Renal pelvis (tissue), 4 donors: ENCODE results near the gene YJEFN3. TPM values are rescaled to one million over a fixed set of nuclear protein-coding genes. Genes with fewer than 3 reads are reported as not detected.

Experiments
- DNase-seq: peaks from one replicate; pipeline ENCODE4 v3.0.0-alpha.2; 2013
- polyA plus RNA-seq, 3 donors: library from polyadenylated mRNA; unstranded; fragments of 120-200 nt; gene quantifications; one replicate each; pipeline ENCODE4 v1.2.1, GENCODE V29; 2013; ENCODE audit not compliant: insufficient read length in 3 of 3

Gene YJEFN3
- polyA plus RNA-seq, 3 donors = 5.5 to 15.2 (median 12.4) TPM

DNA sequence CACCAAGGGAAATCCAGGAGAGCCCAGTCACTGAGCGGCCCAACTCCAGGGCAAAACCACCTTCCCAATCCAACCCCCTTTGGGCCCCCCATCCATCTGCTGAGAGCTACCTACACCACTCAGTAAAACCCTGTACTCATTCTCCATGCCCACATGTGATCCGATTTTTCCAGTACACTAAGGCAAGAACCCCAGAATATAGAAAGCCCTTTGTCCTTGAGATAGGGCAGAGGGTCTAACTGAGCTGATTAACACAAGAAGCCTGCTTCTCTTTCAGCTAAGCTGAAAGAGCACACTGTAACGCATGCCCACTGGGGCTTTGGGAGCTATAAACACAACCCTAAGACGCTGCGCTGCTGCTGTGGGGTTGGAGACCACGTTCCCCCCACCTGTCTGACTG is 53.8 kb downstream of the YJEFN3 start:
- DNase-seq = no peak

DNA sequence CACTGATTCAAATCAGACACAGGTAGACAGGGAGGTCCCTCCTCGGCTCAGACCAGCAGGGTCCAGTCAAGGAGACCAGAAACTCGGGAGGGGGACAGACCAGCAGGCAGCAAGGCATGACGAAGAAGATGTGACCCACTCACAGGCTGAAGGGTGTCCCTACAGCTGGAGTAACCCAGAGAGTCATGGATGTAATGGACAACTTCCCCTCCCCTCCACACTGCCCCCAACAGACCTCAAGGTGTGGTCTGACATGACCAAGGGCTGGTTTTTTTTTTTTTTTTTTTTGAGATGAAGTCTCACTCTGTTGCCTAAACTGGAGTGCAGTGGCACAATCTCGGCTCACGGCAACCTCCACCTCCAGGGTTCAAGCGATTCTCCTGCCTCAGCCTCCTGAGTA is 55.6 kb downstream of the YJEFN3 start:
- no peak for DNase-seq

Other genes starting within 250 kb of the YJEFN3 start
- gene SUGP1, start 208.4 kb upstream of the YJEFN3 start, polyA plus RNA-seq = 10 to 100 TPM; 61.9 to 70.3 (median 67.9) TPM
- gene MAU2, start 208.1 kb upstream of the YJEFN3 start, polyA plus RNA-seq = 10 to 100 TPM; 45.1 to 85.6 (median 82.5) TPM
- 10 to 100 TPM; 48.7 to 61.4 (median 56.4) TPM for gene GATAD2A, start 123.2 kb upstream of the YJEFN3 start, polyA plus RNA-seq
- gene TSSK6, start 13.4 kb upstream of the YJEFN3 start, polyA plus RNA-seq = 1 to 10 TPM; 1.2 to 2.3 (median 1.5) TPM
- gene NDUFA13, start 12.7 kb upstream of the YJEFN3 start, polyA plus RNA-seq = 100 to 1,000 TPM; 282 to 374 (median 324) TPM
- gene CILP2, start 9.4 kb downstream of the YJEFN3 start, polyA plus RNA-seq = under 1 TPM; 0.16 to 0.27 (median 0.21) TPM
- gene PBX4, start 89.8 kb downstream of the YJEFN3 start, polyA plus RNA-seq = 1 to 10 TPM; 3.8 to 7.6 (median 5.8) TPM
- gene LPAR2, start 99.3 kb downstream of the YJEFN3 start, polyA plus RNA-seq = 10 to 100 TPM; 33.1 to 34.6 (median 33.7) TPM
- 1 to 10 TPM; 4.9 to 7.0 (median 6.6) TPM for gene GMIP, start 114.7 kb downstream of the YJEFN3 start, polyA plus RNA-seq
- gene ATP13A1, start 134.8 kb downstream of the YJEFN3 start, polyA plus RNA-seq = 10 to 100 TPM; 55.3 to 66.9 (median 59.9) TPM
- gene ZNF101, start 139.9 kb downstream of the YJEFN3 start, polyA plus RNA-seq = 10 to 100 TPM; 13.2 to 18.4 (median 15.1) TPM
- 10 to 100 TPM; 12.4 to 15.7 (median 12.5) TPM for gene ZNF14, start 204.2 kb downstream of the YJEFN3 start, polyA plus RNA-seq